Measurements from ENCODE around the gene PHLDA1.

- TF ChIP-seq EZH2 (IDR thresholded peaks at IDR 0.05; ENCODE audit: insufficient read depth, poor library complexity, severe bottlenecking) (no peak), EZH2phosphoT487 (IDR thresholded peaks at IDR 0.05; ENCODE audit: insufficient read depth, low read depth) (no peak)
Observed at GRCh38 chr12:76003355-76003638, 28.3 kb downstream of the PHLDA1 start.

All from GM23248 (cell line).